COLO668 (cell line): ENCODE results near the gene ANKMY2.
A peak's percentile ranks its signal among the peaks of the same experiment; 100 is the strongest.
"Not testable (repeated sequence)": the region's sequence is repeated elsewhere in the genome, so short reads cannot be mapped to it uniquely, and the experiment has no call there.

ENCODE experiments used
- DNase-seq: peaks from one replicate; lab custom pipeline; 2025; ENCODE audit not compliant: unreplicated experiment; lab: John Stamatoyannopoulos, UW

The ANKMY2 gene

GRCh38 chr7:16645593-16646471, at the start of gene ANKMY2, which contains the start of gene BZW2:
Gene ANKMY2, minus strand, starts transcription at chr7:16645754. Its CDS starts 181 bp downstream, at chr7:16645573.
Gene BZW2, plus strand, starts transcription at chr7:16646181. Its CDS starts 19,263 bp downstream, at chr7:16665444.
- DNase-seq = peak; percentile 99

GRCh38 chr7:16694806-16695205, 49.3 kb upstream of the ANKMY2 start:
- DNase-seq = no peak

GRCh38 chr7:16693601-16694318, 48.2 kb upstream of the ANKMY2 start:
- no peak for DNase-seq

- no peak for DNase-seq
Observed at GRCh38 chr7:16691241-16691640, 45.7 kb upstream of the ANKMY2 start.

GRCh38 chr7:16688249-16688648, 42.7 kb upstream of the ANKMY2 start:
- no peak for DNase-seq

GRCh38 chr7:16685535-16685934, 40.0 kb upstream of the ANKMY2 start:
- DNase-seq = no peak

GRCh38 chr7:16684935-16685334, 39.4 kb upstream of the ANKMY2 start:
- DNase-seq = no peak

GRCh38 chr7:16678645-16679566, 33.4 kb upstream of the ANKMY2 start:
- not testable (repeated sequence) for DNase-seq

GRCh38 chr7:16677978-16678494, 32.5 kb upstream of the ANKMY2 start:
- no peak for DNase-seq

GRCh38 chr7:16675277-16675676, 29.7 kb upstream of the ANKMY2 start:
- no peak for DNase-seq

- DNase-seq = no peak
Observed at GRCh38 chr7:16671811-16672210, 26.3 kb upstream of the ANKMY2 start.

GRCh38 chr7:16670731-16671344, 25.3 kb upstream of the ANKMY2 start:
- DNase-seq = no peak

GRCh38 chr7:16670021-16670420, 24.5 kb upstream of the ANKMY2 start:
- no peak for DNase-seq

GRCh38 chr7:16669581-16669980, 24.0 kb upstream of the ANKMY2 start:
- DNase-seq = no peak

- no peak for DNase-seq
Observed at GRCh38 chr7:16668978-16669377, 23.4 kb upstream of the ANKMY2 start.

- DNase-seq = no peak
Observed at GRCh38 chr7:16668049-16668858, 22.7 kb upstream of the ANKMY2 start.

GRCh38 chr7:16667355-16667754, 21.8 kb upstream of the ANKMY2 start:
- DNase-seq = no peak

- no peak for DNase-seq
Observed at GRCh38 chr7:16661924-16662323, 16.4 kb upstream of the ANKMY2 start.

GRCh38 chr7:16660702-16661464, 15.3 kb upstream of the ANKMY2 start:
- no peak for DNase-seq
